ENCODE results near the gene TMEM201. TPM values are rescaled to one million over a fixed set of nuclear protein-coding genes. Genes with fewer than 3 reads are reported as not detected.

TMEM201 gene
- total and polyA plus RNA-seq, 9 of the 15 experiments (the other 6 are each of a cell fraction or from before 2014, with no cell fraction given), result 0.42 to 51.3 (median 7.4) TPM

- TF ChIP-seq EP300 (IDR thresholded peaks at IDR 0.05; ENCODE audit: low read length) (peak; percentile 23; the same call in 1 of the 2 replicates), ZNF592 (IDR thresholded peaks at IDR 0.05) (0 out of 2 replicates have a peak, but pooled peaks have one; percentile 20), CEBPB (tag; IDR thresholded peaks at IDR 0.05) (peak; percentile 85), LCOR (CRISPR knock-in tag; IDR thresholded peaks at IDR 0.05) (0 out of 2 replicates have a peak, but pooled peaks have one; percentile 56), MYC (IDR thresholded peaks at IDR 0.05; ENCODE audit: low read depth, low read length) (peak; percentile 17; the same call in 1 of the 2 replicates), MYC (CRISPR knock-in tag; IDR thresholded peaks at IDR 0.05; ENCODE audit: borderline replicate concordance, low read depth) (no peak), ARID3A (IDR thresholded peaks at IDR 0.05; ENCODE audit: borderline replicate concordance, low read depth, low read length) (no peak), FOXA3 (CRISPR knock-in tag; conservative IDR thresholded peaks at IDR 0.05 in 1 of 2, IDR thresholded peaks at IDR 0.05 in 1 of 2) (peak in 1 of 2 experiments; percentile 64; a peak in 2 of 4 replicates), NR4A1 (CRISPR knock-in tag; IDR thresholded peaks at IDR 0.05) (no peak), NR4A1 (tag; IDR thresholded peaks at IDR 0.05) (peak; percentile 69; the same call in 1 of the 2 replicates), ATF3 (IDR thresholded peaks at IDR 0.05) (peak; percentile 89), ATF3 (CRISPR knock-in tag; conservative IDR thresholded peaks at IDR 0.05) (no peak)
These were observed 26.8 kb downstream of the TMEM201 start (continued) for GRCh38 chr1:9615316-9616063.

Measured in K562 (cell line).